ENCODE measurements around the gene CARD9. TPM values are rescaled to one million over a fixed set of nuclear protein-coding genes. Genes with fewer than 3 reads are reported as not detected.

Gene CARD9
- total and polyA plus RNA-seq, 8 donors = 0.92 to 8.2 (median 1.3) TPM; not detected in 1

GRCh38 chr9:136395345-136396218, 22.1 kb upstream of the CARD9 start:
- no peak overlapping the region for H3K4me3 ChIP-seq
- no peak for DNase-seq
- H3K4me1 ChIP-seq = peaks cover 11 to 27% (median 24%) of the 10 kb centered on the region in 4 donors
- no peaks in the 10 kb centered on the region for H3K9me3 ChIP-seq
- no peak overlapping the region for H3K27ac ChIP-seq
- peaks cover 53 to 82% (median 74%) of the 10 kb centered on the region in 4 donors for H3K36me3 ChIP-seq
- WGBS, 5 donors = 84 to 93% (median 89%) methylated on average over 10 to 26 of the region's 26 CpGs
- intact Hi-C loops (cut with DNase I; ENCODE audit: low total_unique reads) = no loop called here
- no peak for TF ChIP-seq CTCF (IDR thresholded peaks at IDR 0.05)
- TF ChIP-seq POLR2AphosphoS5 (IDR thresholded peaks at IDR 0.05) = no peak
- TF ChIP-seq EP300 (IDR thresholded peaks at IDR 0.05) = no peak
- TF ChIP-seq POLR2A (IDR thresholded peaks at IDR 0.05) = no peak
- H3K27me3 ChIP-seq = no peaks in the 10 kb centered on the region

- Histone ChIP-seq H3K4me1 (peaks cover 8 to 21% (median 18%) of the 10 kb centered on the region in 4 donors), H3K9me3 (no peaks in the 10 kb centered on the region), H3K4me3 (no peak overlapping the region), H3K36me3 (peaks cover 53 to 86% (median 79%) of the 10 kb centered on the region in 4 donors), H3K27me3 (no peaks in the 10 kb centered on the region), H3K27ac (no peak overlapping the region)
- TF ChIP-seq POLR2AphosphoS5 (IDR thresholded peaks at IDR 0.05) = no peak
- no peak for TF ChIP-seq EP300 (IDR thresholded peaks at IDR 0.05)
- no peak for TF ChIP-seq POLR2A (IDR thresholded peaks at IDR 0.05)
- no peak for TF ChIP-seq CTCF (IDR thresholded peaks at IDR 0.05)
- intact Hi-C loops (cut with DNase I; ENCODE audit: low total_unique reads) = no loop called here
- no peak for DNase-seq
- 89 to 97% (median 92%) methylated on average over 13 of the region's 13 CpGs for WGBS, 5 donors
Observed at GRCh38 chr9:136395020-136395340, 21.5 kb upstream of the CARD9 start.

- 89 to 96% (median 94%) methylated on average over 18 to 21 of the region's 21 CpGs for WGBS, 5 donors
- no peak for DNase-seq
- Histone ChIP-seq H3K36me3 (peaks cover 55 to 92% (median 84%) of the 10 kb centered on the region in 4 donors), H3K27me3 (no peaks in the 10 kb centered on the region), H3K9me3 (no peaks in the 10 kb centered on the region), H3K4me3 (no peak overlapping the region), H3K4me1 (peaks cover 7 to 20% (median 15%) of the 10 kb centered on the region in 4 donors), H3K27ac (no peak overlapping the region)
- intact Hi-C loops (cut with DNase I; ENCODE audit: low total_unique reads) = no loop called here
- TF ChIP-seq CTCF (IDR thresholded peaks at IDR 0.05) (no peak), POLR2AphosphoS5 (IDR thresholded peaks at IDR 0.05) (no peak), POLR2A (IDR thresholded peaks at IDR 0.05) (no peak), EP300 (IDR thresholded peaks at IDR 0.05) (no peak)
Observed at GRCh38 chr9:136394312-136395019, 21.0 kb upstream of the CARD9 start.

- DNase-seq = no peak
- H3K36me3 ChIP-seq = peaks cover 61 to 99% (median 94%) of the 10 kb centered on the region in 4 donors
- no peak overlapping the region for H3K27ac ChIP-seq
- H3K4me3 ChIP-seq = no peak overlapping the region
- no peaks in the 10 kb centered on the region for H3K9me3 ChIP-seq
- intact Hi-C loops (cut with DNase I; ENCODE audit: low total_unique reads) = no loop called here
- peaks cover 0 to 10% (median 6%) of the 10 kb centered on the region in 4 donors for H3K4me1 ChIP-seq
- WGBS, 5 donors = 74 to 91% (median 80%) methylated on average over 8 to 17 of the region's 17 CpGs
- TF ChIP-seq EP300 (IDR thresholded peaks at IDR 0.05) (no peak), POLR2A (IDR thresholded peaks at IDR 0.05) (no peak), POLR2AphosphoS5 (IDR thresholded peaks at IDR 0.05) (no peak), CTCF (IDR thresholded peaks at IDR 0.05) (no peak)
- H3K27me3 ChIP-seq = no peaks in the 10 kb centered on the region
Observed at GRCh38 chr9:136393531-136393930, 20.1 kb upstream of the CARD9 start.

Measured in stomach (tissue), 9 donors.